A673 (cell line): ENCODE data around the gene MMS22L. TPM values are rescaled to one million over a fixed set of nuclear protein-coding genes. Genes with fewer than 3 reads are reported as not detected.

Experiments
- BruUV-seq: library from RNA; stranded (reverse); fragments of 400-500 nt; replicated peaks from 2 replicates; lab custom pipeline; 2021; lab: Mats Ljungman, UMichigan
- CTCF ChIA-PET: fragments of 300-600 bp; sonication (Branson Sonifier 250); formaldehyde crosslinking; loops from one replicate; lab custom pipeline; 2022; ENCODE audit warnings: antibody characterized with exemption; lab: Charles Lee
- POLR2A ChIA-PET: fragments of 300-600 bp; sonication (Branson Sonifier 250); formaldehyde crosslinking; loops from one replicate; lab custom pipeline; 2022; ENCODE audit warnings: antibody characterized with exemption; ENCODE audit not compliant: low non-redundant PET; lab: Charles Lee
- DNase-seq: peaks from one replicate; pipeline ENCODE4 v3.0.0-alpha.2; 2015; ENCODE audit warnings: low spot score
- H3K27ac ChIP-seq: fragments of 200-600 bp; sonication (generic); 2 replicates; pipeline ENCODE4 v1.5.1; 2016; ENCODE audit warnings: mixed run types, low read depth, mild to moderate bottlenecking, mixed read lengths, antibody characterized with exemption, low read length; ENCODE audit not compliant: poor library complexity, severe bottlenecking
- H3K27me3 ChIP-seq: fragments of 200-600 bp; sonication (generic); replicated peaks from 2 replicates; pipeline ENCODE4 v1.6.1; 2017; ENCODE audit warnings: mixed run types, low read depth, mild to moderate bottlenecking, mixed read lengths, antibody characterized with exemption, low read length; ENCODE audit not compliant: insufficient read depth, poor library complexity
- H3K36me3 ChIP-seq: fragments of 200-600 bp; sonication (generic); 2 replicates; pipeline ENCODE4 v1.6.1; 2016; ENCODE audit warnings: mixed run types, mild to moderate bottlenecking, mixed read lengths, antibody characterized with exemption, low read length; ENCODE audit not compliant: insufficient read depth, poor library complexity, severe bottlenecking
- H3K4me1 ChIP-seq: fragments of 200-600 bp; sonication (generic); 2 replicates; pipeline ENCODE4 v1.6.1; 2017; ENCODE audit warnings: mixed run types, mild to moderate bottlenecking, mixed read lengths, antibody characterized with exemption, low read length; ENCODE audit not compliant: insufficient read depth, poor library complexity, severe bottlenecking
- H3K4me3 ChIP-seq: fragments of 200-600 bp; sonication (generic); 2 replicates; pipeline ENCODE4 v1.5.1; 2016; ENCODE audit warnings: low read depth, mixed run types, mild to moderate bottlenecking, mixed read lengths, low read length; ENCODE audit not compliant: poor library complexity, severe bottlenecking
- H3K9me3 ChIP-seq: fragments of 200-600 bp; sonication (generic); 2 replicates; pipeline ENCODE4 v1.6.1; 2016; ENCODE audit warnings: mixed run types, low read depth, mild to moderate bottlenecking, mixed read lengths, antibody characterized with exemption, low read length; ENCODE audit not compliant: poor library complexity, severe bottlenecking
- EZH2 ChIP-seq: fragments of 200-600 bp; sonication (generic); IDR thresholded peaks from 2 replicates; pipeline ENCODE4 v1.6.1; 2017; ENCODE audit warnings: borderline replicate concordance, low read depth, mild to moderate bottlenecking, mixed read lengths, antibody characterized with exemption, low read length; ENCODE audit not compliant: poor library complexity, severe bottlenecking
- intact Hi-C: fragments of 100-400 bp; cut with micrococcal nuclease; formaldehyde crosslinking; loops from one replicate; pipeline ENCODE4 v1.10.0; 2022; ENCODE audit not compliant: unreplicated experiment
- total RNA-seq: library from RNA; stranded (reverse); gene quantifications from 2 replicates; pipeline ENCODE4 v1.2.3, GENCODE V29; 2021
- TF ChIP-seq, protein P1 (sequence below): fragments of 300-800, 200-600 bp; sonication (generic); conservative IDR thresholded peaks from 2 replicates; pipeline ENCODE4 v1.5.1; 2017; ENCODE audit warnings: low read depth, mild to moderate bottlenecking, antibody characterized with exemption, low read length, moderate library complexity, mixed read lengths

The MMS22L gene
- total RNA-seq, 1 experiment from 2014 or later: 59.2 TPM

DNA sequence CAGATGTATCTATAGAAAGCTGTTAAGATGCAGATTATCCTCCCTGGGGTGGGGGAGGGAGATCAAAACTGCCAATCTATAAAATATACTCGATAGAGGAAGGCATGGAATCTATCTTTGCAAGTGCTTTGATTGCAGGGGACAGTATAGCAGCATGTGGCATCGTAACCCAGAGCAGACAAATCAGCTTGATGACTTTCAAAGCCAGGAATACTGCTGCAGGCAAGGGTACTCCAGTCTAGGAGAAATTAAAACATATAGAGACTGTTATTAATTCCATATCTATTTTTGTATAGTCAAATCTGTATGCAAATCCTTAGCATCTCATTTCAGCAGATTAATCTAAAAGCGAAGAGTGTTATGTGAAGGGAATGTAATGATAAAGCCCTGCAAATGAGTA is 159.4 kb downstream of the MMS22L start:
- no peak for TF ChIP-seq EZH2
- TF ChIP-seq, protein P1, sequence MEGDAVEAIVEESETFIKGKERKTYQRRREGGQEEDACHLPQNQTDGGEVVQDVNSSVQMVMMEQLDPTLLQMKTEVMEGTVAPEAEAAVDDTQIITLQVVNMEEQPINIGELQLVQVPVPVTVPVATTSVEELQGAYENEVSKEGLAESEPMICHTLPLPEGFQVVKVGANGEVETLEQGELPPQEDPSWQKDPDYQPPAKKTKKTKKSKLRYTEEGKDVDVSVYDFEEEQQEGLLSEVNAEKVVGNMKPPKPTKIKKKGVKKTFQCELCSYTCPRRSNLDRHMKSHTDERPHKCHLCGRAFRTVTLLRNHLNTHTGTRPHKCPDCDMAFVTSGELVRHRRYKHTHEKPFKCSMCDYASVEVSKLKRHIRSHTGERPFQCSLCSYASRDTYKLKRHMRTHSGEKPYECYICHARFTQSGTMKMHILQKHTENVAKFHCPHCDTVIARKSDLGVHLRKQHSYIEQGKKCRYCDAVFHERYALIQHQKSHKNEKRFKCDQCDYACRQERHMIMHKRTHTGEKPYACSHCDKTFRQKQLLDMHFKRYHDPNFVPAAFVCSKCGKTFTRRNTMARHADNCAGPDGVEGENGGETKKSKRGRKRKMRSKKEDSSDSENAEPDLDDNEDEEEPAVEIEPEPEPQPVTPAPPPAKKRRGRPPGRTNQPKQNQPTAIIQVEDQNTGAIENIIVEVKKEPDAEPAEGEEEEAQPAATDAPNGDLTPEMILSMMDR: no peak
- H3K27me3 ChIP-seq: no peaks in the 10 kb centered on the region
- intact Hi-C loops: no loop called here
- CTCF ChIA-PET: interaction anchor here (0.6 kb wide), 1 partner anchor 20 kb away, joined by 3 read pairs; no protein-coding TSS in a partner anchor
- no peak overlapping the region for H3K4me3 ChIP-seq
- no peaks in the 10 kb centered on the region for H3K36me3 ChIP-seq
- peaks cover 4% of the 10 kb centered on the region for H3K4me1 ChIP-seq
- BruUV-seq: no TSS peak
- no peak for DNase-seq
- H3K9me3 ChIP-seq: no peaks in the 10 kb centered on the region
- POLR2A ChIA-PET: no interaction called here
- no peak overlapping the region for H3K27ac ChIP-seq

DNA sequence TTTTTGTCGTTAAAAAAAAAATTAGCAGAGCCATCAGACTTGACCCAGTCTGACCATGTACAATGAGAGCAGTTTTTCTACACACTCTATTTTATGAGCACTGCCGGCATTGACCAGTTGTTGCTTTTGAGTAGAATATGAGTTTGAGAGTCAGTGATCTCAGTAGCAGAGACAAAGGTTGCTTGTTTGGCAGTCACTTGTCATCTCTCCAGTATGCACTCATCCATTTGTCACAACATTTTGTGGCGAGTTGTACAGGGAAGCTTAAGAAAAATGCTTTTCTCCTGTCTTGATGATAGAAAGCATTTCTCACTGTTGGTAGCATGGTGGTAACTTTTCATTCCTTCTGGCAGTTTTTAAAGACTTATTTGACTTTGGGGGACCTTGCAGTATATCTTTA is 159.9 kb downstream of the MMS22L start:
- no peak for DNase-seq
- ChIA-PET CTCF (interaction anchor here (0.6 kb wide), 1 partner anchor 20 kb away, joined by 3 read pairs; no protein-coding TSS in a partner anchor), POLR2A (no interaction called here)
- Histone ChIP-seq H3K4me1 (peaks cover 4% of the 10 kb centered on the region), H3K27ac (no peak overlapping the region), H3K9me3 (no peaks in the 10 kb centered on the region), H3K36me3 (no peaks in the 10 kb centered on the region), H3K27me3 (no peaks in the 10 kb centered on the region), H3K4me3 (no peak overlapping the region)
- TF ChIP-seq, protein P1: no peak
- TF ChIP-seq EZH2: no peak
- BruUV-seq: no TSS peak
- intact Hi-C loops: no loop called here

GRCh38 chr6:97120511-97120910 is 162.5 kb downstream of the MMS22L start:
- POLR2A ChIA-PET: no interaction called here
- intact Hi-C loops: no loop called here
- TF ChIP-seq, protein P1: no peak
- TF ChIP-seq EZH2: no peak
- no peaks in the 10 kb centered on the region for H3K36me3 ChIP-seq
- CTCF ChIA-PET: no interaction called here
- no TSS peak for BruUV-seq
- peaks cover 4% of the 10 kb centered on the region for H3K4me1 ChIP-seq
- no peak overlapping the region for H3K4me3 ChIP-seq
- H3K27me3 ChIP-seq: no peaks in the 10 kb centered on the region
- H3K9me3 ChIP-seq: no peaks in the 10 kb centered on the region
- no peak for DNase-seq
- no peak overlapping the region for H3K27ac ChIP-seq
